Fibroblast of pulmonary artery (primary cell): ENCODE results near the gene MALSU1.

Experiments used
- DNase-seq: peaks from one replicate; pipeline ENCODE4 v3.0.0-alpha.2; 2010; ENCODE audit warnings: low read depth
- H3K4me3 ChIP-seq: replicated peaks from 2 replicates; pipeline ENCODE4 v1.5.1; 2011; ENCODE audit warnings: low read depth, mild to moderate bottlenecking, control low read depth, low read length, moderate library complexity
- CTCF ChIP-seq: IDR thresholded peaks from 2 replicates; pipeline ENCODE4 v1.5.1; 2011; ENCODE audit warnings: mild to moderate bottlenecking, control low read depth, low read length, inconsistent platforms; ENCODE audit errors: missing control alignments

Gene MALSU1

GRCh38 chr7:23315366-23315765, 16.2 kb downstream of the MALSU1 start:
- no peak for TF ChIP-seq CTCF
- DNase-seq: peak; percentile 65
- no peak overlapping the region for H3K4me3 ChIP-seq

- H3K4me3 ChIP-seq: no peak overlapping the region
- no peak for TF ChIP-seq CTCF
- no peak for DNase-seq
These were observed 32.0 kb downstream of the MALSU1 start for GRCh38 chr7:23331132-23331531.

- no peak for DNase-seq
- no peak overlapping the region for H3K4me3 ChIP-seq
- TF ChIP-seq CTCF: no peak
These were observed 33.1 kb downstream of the MALSU1 start for GRCh38 chr7:23332193-23332592.

GRCh38 chr7:23332910-23333612, 33.9 kb downstream of the MALSU1 start:
- peak; percentile 85 for DNase-seq
- no peak overlapping the region for H3K4me3 ChIP-seq
- TF ChIP-seq CTCF: no peak

GRCh38 chr7:23333671-23334246, 34.6 kb downstream of the MALSU1 start:
- peak; percentile 89 for DNase-seq
- no peak overlapping the region for H3K4me3 ChIP-seq
- no peak for TF ChIP-seq CTCF

- DNase-seq: peak; percentile 98
- H3K4me3 ChIP-seq: no peak overlapping the region
- no peak for TF ChIP-seq CTCF
These were observed 35.4 kb downstream of the MALSU1 start for GRCh38 chr7:23334482-23335056.

- no peak overlapping the region for H3K4me3 ChIP-seq
- TF ChIP-seq CTCF: no peak
- DNase-seq: no peak
These were observed 36.0 kb downstream of the MALSU1 start for GRCh38 chr7:23335136-23335535.
